ENCODE results near the gene ATXN2L.

DNA sequence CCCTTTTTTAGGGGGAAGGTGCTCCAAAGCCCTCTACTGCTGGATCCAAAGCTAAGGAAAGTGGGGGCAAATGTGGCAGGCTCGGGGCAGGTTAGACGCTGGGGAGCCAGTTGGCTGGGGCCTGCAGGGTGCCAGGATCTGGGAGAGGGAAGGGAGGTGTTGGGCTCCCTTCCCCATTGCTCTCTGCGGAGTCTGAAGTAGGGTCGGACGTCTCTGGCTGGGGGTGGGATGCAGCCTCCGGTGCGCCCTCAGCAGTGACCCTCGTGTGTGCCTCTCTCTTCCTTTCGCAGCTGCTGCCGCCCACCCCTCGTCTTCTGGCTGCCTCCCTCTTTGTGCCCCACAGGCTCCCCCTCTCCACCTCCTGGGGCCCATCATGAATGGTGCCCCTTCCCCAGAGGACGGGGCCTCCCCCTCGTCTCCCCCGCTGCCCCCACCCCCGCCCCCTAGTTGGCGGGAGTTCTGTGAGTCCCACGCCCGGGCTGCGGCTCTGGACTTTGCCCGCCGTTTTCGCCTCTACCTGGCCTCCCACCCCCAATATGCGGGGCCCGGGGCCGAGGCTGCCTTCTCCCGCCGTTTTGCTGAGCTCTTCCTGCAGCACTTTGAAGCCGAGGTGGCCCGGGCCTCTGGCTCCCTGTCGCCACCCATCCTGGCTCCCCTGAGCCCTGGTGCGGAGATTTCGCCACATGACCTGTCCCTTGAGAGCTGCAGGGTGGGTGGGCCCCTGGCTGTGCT lies 43.1 kb downstream of the ATXN2L start:
- TF ChIP-seq ZNF302 (tag by site-specific recombination; IDR thresholded peaks at IDR 0.05; ENCODE audit: low read depth) (no peak), OVOL3 (tag by site-specific recombination; IDR thresholded peaks at IDR 0.05) (no peak), YY1 (tag by site-specific recombination; IDR thresholded peaks at IDR 0.05) (no peak), ZNF600 (tag by site-specific recombination; IDR thresholded peaks at IDR 0.05) (no peak), WT1 (tag by site-specific recombination; IDR thresholded peaks at IDR 0.05) (no peak)
- TF ChIP-seq, protein P1, sequence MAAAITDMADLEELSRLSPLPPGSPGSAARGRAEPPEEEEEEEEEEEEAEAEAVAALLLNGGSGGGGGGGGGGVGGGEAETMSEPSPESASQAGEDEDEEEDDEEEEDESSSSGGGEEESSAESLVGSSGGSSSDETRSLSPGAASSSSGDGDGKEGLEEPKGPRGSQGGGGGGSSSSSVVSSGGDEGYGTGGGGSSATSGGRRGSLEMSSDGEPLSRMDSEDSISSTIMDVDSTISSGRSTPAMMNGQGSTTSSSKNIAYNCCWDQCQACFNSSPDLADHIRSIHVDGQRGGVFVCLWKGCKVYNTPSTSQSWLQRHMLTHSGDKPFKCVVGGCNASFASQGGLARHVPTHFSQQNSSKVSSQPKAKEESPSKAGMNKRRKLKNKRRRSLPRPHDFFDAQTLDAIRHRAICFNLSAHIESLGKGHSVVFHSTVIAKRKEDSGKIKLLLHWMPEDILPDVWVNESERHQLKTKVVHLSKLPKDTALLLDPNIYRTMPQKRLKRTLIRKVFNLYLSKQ (tag by site-specific recombination; IDR thresholded peaks at IDR 0.05; ENCODE audit: borderline replicate concordance) = no peak
- TF ChIP-seq, protein P2, sequence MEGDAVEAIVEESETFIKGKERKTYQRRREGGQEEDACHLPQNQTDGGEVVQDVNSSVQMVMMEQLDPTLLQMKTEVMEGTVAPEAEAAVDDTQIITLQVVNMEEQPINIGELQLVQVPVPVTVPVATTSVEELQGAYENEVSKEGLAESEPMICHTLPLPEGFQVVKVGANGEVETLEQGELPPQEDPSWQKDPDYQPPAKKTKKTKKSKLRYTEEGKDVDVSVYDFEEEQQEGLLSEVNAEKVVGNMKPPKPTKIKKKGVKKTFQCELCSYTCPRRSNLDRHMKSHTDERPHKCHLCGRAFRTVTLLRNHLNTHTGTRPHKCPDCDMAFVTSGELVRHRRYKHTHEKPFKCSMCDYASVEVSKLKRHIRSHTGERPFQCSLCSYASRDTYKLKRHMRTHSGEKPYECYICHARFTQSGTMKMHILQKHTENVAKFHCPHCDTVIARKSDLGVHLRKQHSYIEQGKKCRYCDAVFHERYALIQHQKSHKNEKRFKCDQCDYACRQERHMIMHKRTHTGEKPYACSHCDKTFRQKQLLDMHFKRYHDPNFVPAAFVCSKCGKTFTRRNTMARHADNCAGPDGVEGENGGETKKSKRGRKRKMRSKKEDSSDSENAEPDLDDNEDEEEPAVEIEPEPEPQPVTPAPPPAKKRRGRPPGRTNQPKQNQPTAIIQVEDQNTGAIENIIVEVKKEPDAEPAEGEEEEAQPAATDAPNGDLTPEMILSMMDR (tag by site-specific recombination; IDR thresholded peaks at IDR 0.05) = no peak
